ENCODE data around the gene DLL3. TPM values are rescaled to one million over a fixed set of nuclear protein-coding genes. Genes with fewer than 3 reads are reported as not detected.
A peak's percentile ranks its signal among the peaks of the same experiment; 100 is the strongest.

Gene DLL3
- total RNA-seq, 6 experiments from 2014 or later: not detected

DNA sequence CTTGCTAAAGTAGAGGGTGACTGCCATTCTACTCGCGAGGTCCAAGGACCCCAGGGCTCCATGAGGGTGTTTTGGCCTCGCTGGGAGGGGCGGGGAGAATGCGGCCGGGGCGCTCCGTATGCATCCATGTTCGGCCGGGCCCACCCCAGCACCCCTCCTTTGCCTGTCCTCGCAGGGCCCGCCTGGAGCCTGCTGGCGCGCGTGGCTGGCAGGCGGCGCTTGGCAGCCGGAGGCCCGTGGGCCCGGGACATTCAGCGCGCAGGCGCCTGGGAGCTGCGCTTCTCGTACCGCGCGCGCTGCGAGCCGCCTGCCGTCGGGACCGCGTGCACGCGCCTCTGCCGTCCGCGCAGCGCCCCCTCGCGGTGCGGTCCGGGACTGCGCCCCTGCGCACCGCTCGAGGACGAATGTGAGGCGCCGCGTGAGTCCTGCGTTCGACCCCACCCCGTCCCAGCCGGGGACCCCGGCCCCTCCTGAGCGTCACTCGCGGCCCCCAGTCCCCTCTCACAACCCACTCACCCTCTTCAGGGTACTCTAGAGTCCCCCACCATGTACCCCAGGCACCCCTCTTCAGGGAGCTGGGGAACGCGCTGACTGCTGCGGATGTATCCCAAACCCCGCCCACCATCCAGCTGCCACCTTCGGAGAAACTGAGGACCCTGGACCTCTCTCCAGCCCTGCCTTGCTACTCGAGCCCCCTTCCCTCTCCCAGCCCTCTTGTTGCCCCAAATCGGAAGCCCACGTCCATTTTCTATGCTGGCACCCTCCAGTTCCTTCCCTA lies 4.1 kb downstream of the DLL3 start:
- peaks cover 0 to 12% of the 10 kb centered on the region in 2 donors for H3K27me3 ChIP-seq
- no peak overlapping the region for H3K4me3 ChIP-seq
- WGBS (ENCODE audit: insufficient coverage, low coverage, low lambda C conversion rate, missing lambda C conversion rate): 28% methylated on average over 11 of the region's 69 CpGs
- no peak overlapping the region for H3K27ac ChIP-seq
- DNase-seq (peak; percentile 61 to 69 (median 61)), ATAC-seq (peak; percentile 77 to 94 (median 82))
- H3K36me3 ChIP-seq: no peaks in the 10 kb centered on the region
- no peaks in the 10 kb centered on the region for H3K9me3 ChIP-seq
- H3K4me1 ChIP-seq: peaks cover 0 to 2% (median 0%) of the 10 kb centered on the region in 4 donors
- TF ChIP-seq POLR2A (IDR thresholded peaks at IDR 0.05): no peak
- TF ChIP-seq, protein P1, sequence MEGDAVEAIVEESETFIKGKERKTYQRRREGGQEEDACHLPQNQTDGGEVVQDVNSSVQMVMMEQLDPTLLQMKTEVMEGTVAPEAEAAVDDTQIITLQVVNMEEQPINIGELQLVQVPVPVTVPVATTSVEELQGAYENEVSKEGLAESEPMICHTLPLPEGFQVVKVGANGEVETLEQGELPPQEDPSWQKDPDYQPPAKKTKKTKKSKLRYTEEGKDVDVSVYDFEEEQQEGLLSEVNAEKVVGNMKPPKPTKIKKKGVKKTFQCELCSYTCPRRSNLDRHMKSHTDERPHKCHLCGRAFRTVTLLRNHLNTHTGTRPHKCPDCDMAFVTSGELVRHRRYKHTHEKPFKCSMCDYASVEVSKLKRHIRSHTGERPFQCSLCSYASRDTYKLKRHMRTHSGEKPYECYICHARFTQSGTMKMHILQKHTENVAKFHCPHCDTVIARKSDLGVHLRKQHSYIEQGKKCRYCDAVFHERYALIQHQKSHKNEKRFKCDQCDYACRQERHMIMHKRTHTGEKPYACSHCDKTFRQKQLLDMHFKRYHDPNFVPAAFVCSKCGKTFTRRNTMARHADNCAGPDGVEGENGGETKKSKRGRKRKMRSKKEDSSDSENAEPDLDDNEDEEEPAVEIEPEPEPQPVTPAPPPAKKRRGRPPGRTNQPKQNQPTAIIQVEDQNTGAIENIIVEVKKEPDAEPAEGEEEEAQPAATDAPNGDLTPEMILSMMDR (IDR thresholded peaks at IDR 0.05): peak; percentile 59 to 77 (median 76)
- intact Hi-C loops (cut with DNase I): no loop called here

DNA sequence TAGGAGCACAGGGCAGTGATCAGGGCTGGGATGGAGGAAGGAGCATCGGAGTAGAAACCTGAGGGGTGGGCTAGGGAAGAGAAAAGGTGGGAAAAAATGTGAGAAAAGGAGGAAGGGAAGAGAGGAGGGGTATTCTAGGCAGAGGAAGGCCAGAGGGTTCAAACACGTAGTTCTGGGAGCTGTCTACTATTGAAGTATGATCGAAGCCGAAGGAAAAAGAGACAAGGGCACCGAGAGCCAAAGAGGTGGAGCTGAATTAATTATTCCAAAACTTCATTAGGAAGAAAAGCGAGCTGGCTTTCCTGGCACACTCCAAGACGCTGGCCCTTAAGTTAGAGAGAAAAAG lies 7.8 kb downstream of the DLL3 start:
- WGBS (ENCODE audit: insufficient coverage, low coverage, low lambda C conversion rate, missing lambda C conversion rate): 49% methylated on average over 7 of the region's 7 CpGs
- TF ChIP-seq, protein P1 (IDR thresholded peaks at IDR 0.05): no peak
- TF ChIP-seq POLR2A (IDR thresholded peaks at IDR 0.05): no peak
- no peaks in the 10 kb centered on the region for H3K27me3 ChIP-seq

DNA sequence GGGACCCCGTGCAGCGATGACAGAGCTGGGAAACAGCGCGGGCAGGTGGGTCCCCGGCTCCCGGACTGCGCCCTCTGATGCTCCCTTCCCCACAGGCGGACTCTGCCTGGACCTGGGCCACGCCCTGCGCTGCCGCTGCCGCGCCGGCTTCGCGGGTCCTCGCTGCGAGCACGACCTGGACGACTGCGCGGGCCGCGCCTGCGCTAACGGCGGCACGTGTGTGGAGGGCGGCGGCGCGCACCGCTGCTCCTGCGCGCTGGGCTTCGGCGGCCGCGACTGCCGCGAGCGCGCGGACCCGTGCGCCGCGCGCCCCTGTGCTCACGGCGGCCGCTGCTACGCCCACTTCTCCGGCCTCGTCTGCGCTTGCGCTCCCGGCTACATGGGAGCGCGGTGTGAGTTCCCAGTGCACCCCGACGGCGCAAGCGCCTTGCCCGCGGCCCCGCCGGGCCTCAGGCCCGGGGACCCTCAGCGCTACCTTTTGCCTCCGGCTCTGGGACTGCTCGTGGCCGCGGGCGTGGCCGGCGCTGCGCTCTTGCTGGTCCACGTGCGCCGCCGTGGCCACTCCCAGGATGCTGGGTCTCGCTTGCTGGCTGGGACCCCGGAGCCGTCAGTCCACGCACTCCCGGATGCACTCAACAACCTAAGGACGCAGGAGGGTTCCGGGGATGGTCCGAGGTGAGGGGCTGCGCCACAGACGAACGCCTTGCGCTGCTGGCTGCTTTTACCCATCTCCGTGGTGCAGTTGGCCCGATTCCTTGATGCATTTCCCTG lies 8.4 kb downstream of the DLL3 start:
- no peaks in the 10 kb centered on the region for H3K27me3 ChIP-seq
- WGBS (ENCODE audit: insufficient coverage, low coverage, low lambda C conversion rate, missing lambda C conversion rate): 5% methylated on average over 14 of the region's 96 CpGs
- TF ChIP-seq, protein P1 (IDR thresholded peaks at IDR 0.05): no peak
- TF ChIP-seq POLR2A (IDR thresholded peaks at IDR 0.05): no peak
- DNase-seq: no peak
- H3K4me1 ChIP-seq: no peaks in the 10 kb centered on the region
- intact Hi-C loops (cut with DNase I): no loop called here
- peak overlapping the region in 2 of 3 donors; percentile 5 to 26 for H3K4me3 ChIP-seq
- peak in 1 of 4 donors; percentile 32 for ATAC-seq
- H3K27ac ChIP-seq: no peak overlapping the region
- H3K36me3 ChIP-seq: no peaks in the 10 kb centered on the region
- no peaks in the 10 kb centered on the region for H3K9me3 ChIP-seq

More for the DNA sequence above, 7.8 kb downstream of the DLL3 start:
- no peak overlapping the region for H3K4me3 ChIP-seq
- DNase-seq (no peak), ATAC-seq (no peak)
- no peaks in the 10 kb centered on the region for H3K9me3 ChIP-seq
- no peaks in the 10 kb centered on the region for H3K36me3 ChIP-seq
- intact Hi-C loops (cut with DNase I): no loop called here
- H3K27ac ChIP-seq: no peak overlapping the region
- H3K4me1 ChIP-seq: no peaks in the 10 kb centered on the region

DNA sequence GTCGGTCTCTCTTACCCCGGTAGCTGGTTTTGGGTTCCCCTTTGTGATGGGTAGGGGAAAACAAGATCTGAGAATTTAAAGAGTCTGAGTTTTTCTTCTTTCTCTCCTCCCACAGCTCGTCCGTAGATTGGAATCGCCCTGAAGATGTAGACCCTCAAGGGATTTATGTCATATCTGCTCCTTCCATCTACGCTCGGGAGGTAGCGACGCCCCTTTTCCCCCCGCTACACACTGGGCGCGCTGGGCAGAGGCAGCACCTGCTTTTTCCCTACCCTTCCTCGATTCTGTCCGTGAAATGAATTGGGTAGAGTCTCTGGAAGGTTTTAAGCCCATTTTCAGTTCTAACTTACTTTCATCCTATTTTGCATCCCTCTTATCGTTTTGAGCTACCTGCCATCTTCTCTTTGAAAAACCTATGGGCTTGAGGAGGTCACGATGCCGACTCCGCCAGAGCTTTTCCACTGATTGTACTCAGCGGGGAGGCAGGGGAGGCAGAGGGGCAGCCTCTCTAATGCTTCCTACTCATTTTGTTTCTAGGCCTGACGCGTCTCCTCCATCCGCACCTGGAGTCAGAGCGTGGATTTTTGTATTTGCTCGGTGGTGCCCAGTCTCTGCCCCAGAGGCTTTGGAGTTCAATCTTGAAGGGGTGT lies 9.1 kb downstream of the DLL3 start:
- 32% methylated on average over 21 of the region's 24 CpGs for WGBS (ENCODE audit: insufficient coverage, low coverage, low lambda C conversion rate, missing lambda C conversion rate)
- no peak overlapping the region for H3K27ac ChIP-seq
- no peak for ATAC-seq
- no peaks in the 10 kb centered on the region for H3K9me3 ChIP-seq
- intact Hi-C loops (cut with DNase I): no loop called here
- H3K27me3 ChIP-seq: no peaks in the 10 kb centered on the region
- DNase-seq: no peak
- no peak for TF ChIP-seq POLR2A (IDR thresholded peaks at IDR 0.05)
- TF ChIP-seq, protein P1 (IDR thresholded peaks at IDR 0.05): no peak
- no peak overlapping the region for H3K4me3 ChIP-seq
- H3K4me1 ChIP-seq: no peaks in the 10 kb centered on the region
- H3K36me3 ChIP-seq: no peaks in the 10 kb centered on the region
